Activated CD4-positive, alpha-beta T cell treated with anti-CD3 and anti-CD28 coated beads, Interleukin-2, amount 50 U/mL, for 4 hours (primary cell): ENCODE data around the gene MTUS2.

Experiments
- DNase-seq, 2 experiments: peaks; one replicate each; pipeline ENCODE4 v3.0.0-alpha.2; 2020

Gene MTUS2

DNA sequence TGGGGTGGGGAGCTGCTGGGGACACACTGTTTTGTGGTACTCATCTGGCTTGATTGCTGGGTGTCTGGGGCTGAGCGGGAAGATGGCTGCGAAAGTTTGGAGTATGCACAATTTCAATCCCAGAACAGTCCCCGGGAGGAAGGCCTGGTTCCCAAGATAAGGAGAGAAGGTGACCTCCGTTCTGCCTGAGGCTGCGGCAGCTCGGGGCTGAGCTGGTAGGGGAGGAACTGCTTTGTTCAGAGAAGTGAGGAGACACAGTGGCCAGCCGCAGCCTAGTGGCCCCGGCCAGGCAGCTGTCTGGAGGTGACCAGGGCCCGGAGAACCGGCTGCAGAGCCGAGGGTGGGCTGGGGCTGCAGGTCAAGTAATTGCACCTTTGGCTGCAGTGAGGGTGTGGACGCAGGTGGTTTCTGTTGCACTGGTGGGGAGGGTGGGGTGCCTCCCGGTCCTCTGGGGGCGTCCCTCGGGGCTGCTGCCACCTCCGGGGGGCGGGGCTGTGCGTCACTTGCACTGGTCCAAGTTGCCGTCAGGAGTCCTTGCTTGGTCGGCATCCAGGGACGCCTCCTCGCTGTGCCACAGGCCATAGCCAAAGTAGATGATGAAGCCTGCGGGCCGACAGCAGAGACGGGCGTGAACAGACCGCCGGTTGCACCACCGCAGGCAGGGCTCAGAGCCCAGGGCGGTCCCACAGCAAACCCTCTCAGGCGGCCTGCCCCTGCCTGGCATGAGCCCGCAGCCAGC lies 694.0 kb downstream of the MTUS2 start:
- no peak for DNase-seq

- DNase-seq: no peak
Observed at GRCh38 chr13:29514720-29515310, 694.7 kb downstream of the MTUS2 start.

DNA sequence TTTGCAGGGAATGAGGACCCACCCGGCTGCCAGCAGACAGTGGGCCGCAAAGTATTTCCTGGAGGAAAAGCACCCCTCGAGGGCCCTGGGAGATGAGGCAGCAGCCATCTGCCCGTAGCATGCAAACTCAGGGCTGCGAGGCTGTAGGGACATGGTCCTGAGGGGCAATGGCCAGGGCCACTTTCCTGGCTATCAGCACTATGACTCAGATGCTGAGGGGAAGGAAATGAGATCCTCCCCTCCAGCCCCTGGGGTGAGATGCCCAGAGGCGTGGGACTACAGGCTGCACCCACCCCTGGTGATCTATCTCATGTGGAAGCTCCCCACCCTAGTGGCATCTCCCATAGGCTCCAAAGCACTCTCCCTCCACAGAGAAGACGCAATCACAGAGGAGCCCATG lies 695.2 kb downstream of the MTUS2 start:
- no peak for DNase-seq

GRCh38 chr13:29516012-29516411 lies 695.9 kb downstream of the MTUS2 start:
- no peak for DNase-seq

DNA sequence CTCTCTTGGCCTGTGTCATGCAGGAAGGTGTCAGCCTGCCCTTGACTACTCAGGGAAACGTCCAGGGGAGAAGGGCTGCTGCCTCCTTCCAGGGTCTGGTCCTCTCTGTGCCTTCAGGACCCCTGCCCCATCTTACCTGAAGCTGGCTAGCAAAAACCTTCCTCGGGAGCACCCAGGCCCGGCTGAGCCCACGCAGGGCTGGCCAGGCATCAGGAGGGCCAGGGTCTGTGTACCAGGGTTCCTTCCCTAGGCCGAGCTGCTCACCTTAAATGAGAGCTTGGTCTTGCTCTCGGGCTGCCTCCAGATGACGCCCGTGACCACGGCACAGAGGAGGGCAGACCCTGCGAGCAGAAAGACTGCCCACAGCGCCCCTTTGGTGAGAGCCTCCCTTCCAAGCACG lies 696.7 kb downstream of the MTUS2 start:
- no peak for DNase-seq

DNA sequence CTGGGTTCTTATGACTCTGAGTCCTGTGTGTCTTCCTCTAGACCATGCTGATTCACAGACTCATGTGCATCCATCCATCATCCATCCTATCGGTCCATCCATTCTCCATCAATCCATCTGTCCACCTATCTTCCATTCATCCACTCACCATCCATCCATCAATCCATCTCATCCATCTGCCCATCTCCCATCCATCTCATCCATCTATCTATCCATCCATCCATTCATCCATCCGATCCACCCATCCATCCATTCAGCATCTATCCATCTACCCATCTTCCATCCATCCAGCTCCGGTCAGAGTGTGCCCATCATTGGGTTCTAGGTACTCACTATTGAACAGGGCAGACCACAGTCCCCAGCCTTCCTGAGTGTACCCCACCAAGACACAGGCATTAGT lies 699.8 kb downstream of the MTUS2 start:
- DNase-seq: no peak

GRCh38 chr13:29520671-29521070 lies 700.5 kb downstream of the MTUS2 start:
- DNase-seq: no peak

GRCh38 chr13:29521336-29521735 lies 701.2 kb downstream of the MTUS2 start:
- DNase-seq: no peak

GRCh38 chr13:29522044-29522685 lies 702.0 kb downstream of the MTUS2 start:
- DNase-seq: no peak

- no peak for DNase-seq
Observed at GRCh38 chr13:29523199-29523961, 703.2 kb downstream of the MTUS2 start.

DNA sequence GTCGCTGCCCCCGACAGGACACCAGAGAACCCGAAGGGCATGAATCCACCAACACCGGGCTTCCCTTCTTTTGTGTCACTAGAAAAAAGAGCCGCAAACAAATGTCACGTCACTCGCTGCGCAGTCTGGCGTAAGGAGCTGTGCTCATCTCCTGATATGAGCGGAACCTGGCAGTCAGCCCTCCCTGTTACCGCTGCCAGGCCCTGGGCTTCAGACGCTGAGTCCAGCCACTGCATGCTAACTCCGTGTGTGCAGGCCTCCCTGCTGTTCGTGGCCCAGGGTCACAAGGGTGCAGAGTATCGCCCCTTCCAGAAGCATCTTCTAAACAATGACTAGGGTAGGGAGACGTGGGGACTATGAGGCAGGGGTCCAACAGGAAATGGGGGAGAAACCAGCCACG lies 704.0 kb downstream of the MTUS2 start:
- DNase-seq: no peak

- no peak for DNase-seq
Observed at GRCh38 chr13:29524641-29525040, 704.5 kb downstream of the MTUS2 start.

- DNase-seq: no peak
Observed at GRCh38 chr13:29525757-29526156, 705.6 kb downstream of the MTUS2 start.

GRCh38 chr13:29526741-29527140 lies 706.6 kb downstream of the MTUS2 start:
- DNase-seq: no peak

DNA sequence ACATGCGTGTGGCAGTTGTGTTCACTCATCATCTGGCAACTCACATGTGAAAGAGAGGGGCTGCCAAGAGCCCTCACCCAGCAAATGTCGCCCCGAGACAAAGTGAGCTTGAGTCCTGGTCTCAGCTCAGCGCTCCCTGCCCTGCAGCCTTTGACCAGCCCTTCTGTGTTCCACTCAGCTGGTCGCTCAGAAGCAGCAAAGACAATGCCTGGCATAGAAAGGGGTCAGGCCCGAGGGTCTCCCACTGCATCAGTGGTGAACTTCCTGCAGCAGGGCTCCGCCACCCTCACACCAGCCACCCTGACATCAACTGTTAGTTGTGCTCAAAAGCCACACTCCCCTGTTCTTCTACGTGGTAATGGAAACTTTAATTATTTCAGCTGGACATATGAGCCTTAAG lies 707.4 kb downstream of the MTUS2 start:
- DNase-seq: no peak

DNA sequence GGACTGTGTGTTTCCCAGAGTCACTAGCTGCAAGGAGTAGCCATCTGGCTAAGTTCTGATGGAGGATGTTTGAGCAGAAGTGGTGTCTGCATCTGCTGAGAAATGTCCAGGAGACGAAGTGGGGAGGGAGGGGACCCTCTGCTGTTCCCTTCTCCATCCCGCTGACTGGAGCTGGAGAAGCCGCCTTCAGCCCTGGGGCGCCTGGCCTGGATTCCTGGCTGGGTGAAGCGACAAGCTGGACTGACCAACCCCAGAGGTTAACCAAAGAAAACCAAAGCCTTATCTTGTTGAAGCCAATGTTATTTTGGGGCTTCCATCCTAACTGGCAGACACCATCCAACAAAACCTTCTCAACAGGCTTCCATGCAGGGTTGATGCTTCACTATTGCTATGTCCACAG lies 707.8 kb downstream of the MTUS2 start:
- DNase-seq: no peak

- DNase-seq: no peak
Observed at GRCh38 chr13:29529754-29530153, 709.6 kb downstream of the MTUS2 start.

DNA sequence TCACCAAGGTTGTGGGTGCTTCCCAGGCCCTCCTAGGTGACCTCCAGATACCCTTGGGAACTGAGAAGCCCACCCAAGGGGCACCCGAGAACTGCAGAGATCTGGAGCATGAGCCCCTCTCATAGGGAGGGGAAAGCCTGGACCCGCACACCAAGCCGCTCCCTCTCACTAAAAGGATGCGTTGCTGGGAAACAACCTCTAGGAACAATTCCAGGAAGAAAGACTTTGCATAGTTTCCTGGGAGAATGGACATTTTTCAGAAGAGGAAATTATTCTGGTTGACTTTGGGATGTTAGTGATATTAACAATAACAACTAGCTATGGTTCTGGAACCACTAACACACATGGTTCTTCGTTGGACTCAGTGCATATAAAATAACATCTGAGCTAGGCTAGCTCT lies 710.8 kb downstream of the MTUS2 start:
- DNase-seq: no peak

- DNase-seq: no peak
Observed at GRCh38 chr13:29532116-29532515, 712.0 kb downstream of the MTUS2 start.

GRCh38 chr13:29532821-29533220 lies 712.7 kb downstream of the MTUS2 start:
- no peak for DNase-seq

GRCh38 chr13:29534083-29534482 lies 713.9 kb downstream of the MTUS2 start:
- no peak for DNase-seq

DNA sequence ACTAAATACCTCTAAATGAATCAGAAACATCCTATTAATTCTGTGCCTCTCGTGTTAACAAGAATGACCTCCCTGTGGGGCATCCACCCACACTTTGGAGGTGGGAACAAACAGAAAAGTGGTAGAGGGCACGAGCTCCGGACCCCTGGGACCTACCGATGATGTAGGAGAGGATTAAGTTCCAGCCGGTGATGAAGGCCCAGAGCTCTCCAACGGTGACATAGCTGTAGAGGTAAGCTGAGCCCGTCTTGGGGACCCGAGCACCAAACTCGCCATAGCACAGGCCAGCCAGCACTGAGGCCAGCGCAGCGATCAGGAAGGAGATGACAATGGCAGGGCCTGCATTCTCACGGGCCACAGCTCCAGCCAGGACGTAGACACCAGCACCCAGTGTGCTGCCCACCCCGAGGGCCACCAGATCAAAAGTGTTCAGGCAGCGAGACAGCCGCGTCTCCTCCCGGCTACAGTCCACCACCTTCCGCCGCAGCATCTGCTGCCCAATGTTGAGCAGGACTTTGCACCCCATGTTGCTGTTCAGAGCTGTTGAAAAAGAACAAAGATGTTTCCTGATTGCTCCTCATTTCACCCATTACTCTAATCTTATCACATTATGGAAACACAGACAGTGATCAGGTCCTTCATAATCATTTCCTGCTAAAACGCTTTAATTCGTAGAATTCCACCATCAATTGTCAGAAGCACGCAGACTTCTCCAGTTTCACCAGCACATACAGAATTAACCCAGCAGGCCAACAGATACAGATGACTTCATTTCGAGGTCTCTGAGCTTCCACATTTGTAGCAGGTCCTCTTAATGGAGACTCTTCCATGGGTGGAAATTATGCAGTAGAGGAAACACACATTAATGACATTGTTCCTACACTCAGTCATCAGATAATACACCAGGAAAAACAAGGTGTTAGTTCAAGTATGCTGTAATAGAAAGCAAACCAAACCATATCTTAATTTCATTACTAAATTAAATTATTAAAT lies 715.8 kb downstream of the MTUS2 start:
- DNase-seq: no peak
